Measurements from ENCODE around the gene EXD3. TPM values are rescaled to one million over a fixed set of nuclear protein-coding genes. Genes with fewer than 3 reads are reported as not detected.
A peak's percentile ranks its signal among the peaks of the same experiment; 100 is the strongest.

The EXD3 gene
- total RNA-seq, 4 donors from 2014 or later: 8.3 to 22.3 (median 14.2) TPM

- DNase-seq (ENCODE audit: extremely low spot score): no peak
- Histone ChIP-seq H3K36me3 (peaks cover 40 to 97% (median 72%) of the 10 kb centered on the region in 4 donors), H3K4me3 (no peak overlapping the region), H3K27me3 (peaks cover 0 to 16% (median 0%) of the 10 kb centered on the region in 4 donors), H3K4me1 (peaks cover 23 to 44% (median 24%) of the 10 kb centered on the region in 4 donors), H3K9me3 (no peaks in the 10 kb centered on the region), H3K27ac (replicated peaks in 1 of 4) (peak overlapping the region in 2 of 4 donors; percentile 11 to 62)
- 93% methylated on average over 5 of the region's 6 CpGs for WGBS
- TF ChIP-seq POLR2AphosphoS5 (IDR thresholded peaks at IDR 0.05) (no peak), EP300 (IDR thresholded peaks at IDR 0.05) (no peak), POLR2A (IDR thresholded peaks at IDR 0.05; ENCODE audit: low read depth) (no peak)
- TF ChIP-seq, protein P1, sequence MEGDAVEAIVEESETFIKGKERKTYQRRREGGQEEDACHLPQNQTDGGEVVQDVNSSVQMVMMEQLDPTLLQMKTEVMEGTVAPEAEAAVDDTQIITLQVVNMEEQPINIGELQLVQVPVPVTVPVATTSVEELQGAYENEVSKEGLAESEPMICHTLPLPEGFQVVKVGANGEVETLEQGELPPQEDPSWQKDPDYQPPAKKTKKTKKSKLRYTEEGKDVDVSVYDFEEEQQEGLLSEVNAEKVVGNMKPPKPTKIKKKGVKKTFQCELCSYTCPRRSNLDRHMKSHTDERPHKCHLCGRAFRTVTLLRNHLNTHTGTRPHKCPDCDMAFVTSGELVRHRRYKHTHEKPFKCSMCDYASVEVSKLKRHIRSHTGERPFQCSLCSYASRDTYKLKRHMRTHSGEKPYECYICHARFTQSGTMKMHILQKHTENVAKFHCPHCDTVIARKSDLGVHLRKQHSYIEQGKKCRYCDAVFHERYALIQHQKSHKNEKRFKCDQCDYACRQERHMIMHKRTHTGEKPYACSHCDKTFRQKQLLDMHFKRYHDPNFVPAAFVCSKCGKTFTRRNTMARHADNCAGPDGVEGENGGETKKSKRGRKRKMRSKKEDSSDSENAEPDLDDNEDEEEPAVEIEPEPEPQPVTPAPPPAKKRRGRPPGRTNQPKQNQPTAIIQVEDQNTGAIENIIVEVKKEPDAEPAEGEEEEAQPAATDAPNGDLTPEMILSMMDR (IDR thresholded peaks at IDR 0.05): no peak
- intact Hi-C loops (cut with DNase I): no loop called here
Measured at GRCh38 chr9:137267933-137268355, 155.0 kb downstream of the EXD3 start.

DNA sequence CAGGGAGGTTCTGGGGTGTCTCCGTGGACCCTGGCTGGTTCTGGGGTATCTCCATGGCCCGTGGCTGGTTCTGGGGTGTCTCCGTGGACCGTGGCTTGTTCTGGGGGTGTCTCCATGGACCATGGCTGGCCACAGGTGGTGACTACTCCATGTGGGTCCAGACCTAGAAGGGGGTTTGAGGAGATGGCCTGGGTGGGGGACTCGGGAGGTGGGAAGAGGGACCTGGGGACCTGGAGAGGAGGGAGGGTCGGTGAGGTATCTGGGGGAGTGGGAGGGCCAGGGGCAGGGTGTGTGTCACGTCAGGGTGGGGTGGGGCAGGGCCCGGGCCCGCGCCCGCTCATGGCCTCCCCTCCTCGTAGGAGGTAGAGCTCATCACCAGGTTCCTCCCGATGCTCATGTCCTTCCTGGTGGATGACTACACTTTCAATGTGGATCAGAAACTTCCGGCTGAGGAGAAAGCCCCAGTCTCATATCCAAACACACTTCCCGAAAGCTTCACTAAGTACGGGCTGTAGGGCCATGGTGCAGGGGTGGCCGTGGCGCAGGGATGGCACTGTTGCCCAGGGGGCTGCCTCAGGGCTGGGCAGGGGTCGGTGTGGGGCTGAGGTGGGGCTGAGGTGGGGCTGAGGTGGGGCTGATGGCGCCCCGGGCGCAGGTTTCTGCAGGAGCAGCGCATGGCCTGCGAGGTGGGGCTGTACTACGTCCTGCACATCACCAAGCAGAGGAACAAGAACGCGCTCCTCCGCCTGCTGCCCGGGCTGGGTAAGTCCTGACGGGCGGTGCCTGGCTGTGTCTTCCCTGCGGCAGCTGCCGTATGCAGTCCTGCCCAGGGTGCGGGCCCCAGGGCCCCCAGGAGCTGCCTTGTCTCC is 156.1 kb downstream of the EXD3 start:
- no peak for TF ChIP-seq POLR2A (IDR thresholded peaks at IDR 0.05; ENCODE audit: low read depth)
- H3K4me3 ChIP-seq: no peak overlapping the region
- 89% methylated on average over 26 of the region's 34 CpGs for WGBS
- intact Hi-C loops (cut with DNase I): no loop called here
- DNase-seq (ENCODE audit: extremely low spot score): no peak
- H3K9me3 ChIP-seq: no peaks in the 10 kb centered on the region
- H3K4me1 ChIP-seq: peaks cover 26 to 42% (median 28%) of the 10 kb centered on the region in 4 donors
- peaks cover 0 to 6% (median 0%) of the 10 kb centered on the region in 4 donors for H3K27me3 ChIP-seq
- H3K27ac ChIP-seq (replicated peaks in 1 of 4): no peak overlapping the region
- peaks cover 29 to 88% (median 63%) of the 10 kb centered on the region in 4 donors for H3K36me3 ChIP-seq

- no peak overlapping the region for H3K4me3 ChIP-seq
- 70% methylated on average over 4 of the region's 15 CpGs for WGBS
- peaks cover 0 to 3% (median 0%) of the 10 kb centered on the region in 4 donors for H3K27me3 ChIP-seq
- H3K27ac ChIP-seq (replicated peaks in 1 of 4): no peak overlapping the region
- intact Hi-C loops (cut with DNase I): no loop called here
- peaks cover 29 to 81% (median 57%) of the 10 kb centered on the region in 4 donors for H3K36me3 ChIP-seq
- H3K4me1 ChIP-seq: peaks cover 27 to 35% (median 30%) of the 10 kb centered on the region in 4 donors
- no peak for DNase-seq (ENCODE audit: extremely low spot score)
- H3K9me3 ChIP-seq: no peaks in the 10 kb centered on the region
- TF ChIP-seq EP300 (IDR thresholded peaks at IDR 0.05): no peak
- no peak for TF ChIP-seq POLR2A (IDR thresholded peaks at IDR 0.05; ENCODE audit: low read depth)
Measured at GRCh38 chr9:137266162-137266527, 156.8 kb downstream of the EXD3 start.

- intact Hi-C loops (cut with DNase I): no loop called here
- Histone ChIP-seq H3K9me3 (no peaks in the 10 kb centered on the region), H3K27me3 (no peaks in the 10 kb centered on the region), H3K4me1 (peaks cover 27 to 32% (median 30%) of the 10 kb centered on the region in 4 donors), H3K36me3 (peaks cover 29 to 80% (median 54%) of the 10 kb centered on the region in 4 donors), H3K4me3 (no peak overlapping the region), H3K27ac (replicated peaks in 1 of 4) (no peak overlapping the region)
- DNase-seq (ENCODE audit: extremely low spot score): no peak
- no peak for TF ChIP-seq POLR2A (IDR thresholded peaks at IDR 0.05; ENCODE audit: low read depth)
- no peak for TF ChIP-seq EP300 (IDR thresholded peaks at IDR 0.05)
- TF ChIP-seq, protein P1 (IDR thresholded peaks at IDR 0.05): no peak
- TF ChIP-seq POLR2AphosphoS5 (IDR thresholded peaks at IDR 0.05): no peak
- 100% methylated on average over 4 of the region's 29 CpGs for WGBS
Measured at GRCh38 chr9:137265496-137266161, 157.3 kb downstream of the EXD3 start.

DNA sequence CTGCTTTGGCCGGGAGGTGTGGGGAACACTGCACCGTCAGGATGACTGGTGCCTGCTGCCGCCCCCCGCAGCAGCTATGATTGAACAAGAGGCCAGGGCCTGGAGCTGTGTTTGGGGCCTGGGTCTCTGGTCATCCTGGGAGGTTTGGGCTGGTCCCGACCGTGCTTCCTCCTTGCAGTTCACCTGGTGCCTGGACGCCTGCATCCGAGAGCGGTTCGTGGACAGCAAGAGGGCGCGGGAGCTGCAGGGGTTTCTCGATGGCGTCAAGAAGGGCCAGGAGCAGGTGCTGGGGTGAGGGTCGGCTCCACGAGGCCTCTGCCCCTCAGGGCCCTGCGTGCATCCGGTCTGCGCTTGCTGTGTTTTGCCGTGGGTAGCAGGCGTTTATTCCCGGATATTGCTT is 158.9 kb downstream of the EXD3 start:
- Histone ChIP-seq H3K27ac (replicated peaks in 1 of 4) (no peak overlapping the region), H3K4me1 (peaks cover 18 to 22% (median 20%) of the 10 kb centered on the region in 4 donors), H3K27me3 (no peaks in the 10 kb centered on the region), H3K4me3 (no peak overlapping the region), H3K9me3 (no peaks in the 10 kb centered on the region), H3K36me3 (peaks cover 29 to 73% (median 57%) of the 10 kb centered on the region in 4 donors)
- intact Hi-C loops (cut with DNase I): no loop called here
- 89% methylated on average over 11 of the region's 22 CpGs for WGBS
- TF ChIP-seq, protein P1 (IDR thresholded peaks at IDR 0.05): no peak
- DNase-seq (ENCODE audit: extremely low spot score): no peak

Measured in esophagus muscularis mucosa (tissue), 4 donors.